Gastroesophageal sphincter (tissue), 3 donors: ENCODE results near the gene RPS21.

Experiments
- POLR2A ChIP-seq, 2 donors: fragments of 450-650 bp; IDR thresholded peaks; one replicate each; pipeline ENCODE4 v1.6.1; 2017; ENCODE audit warnings: antibody characterized with exemption in 2 of 2, mild to moderate bottlenecking in 2 of 2, moderate library complexity in 1 of 2
- TF ChIP-seq, protein P1 (sequence below), 4 experiments: fragments of 200-600 bp in 2 of 4; fragments of 450-650 bp in 2 of 4; sonication (generic) in 1 of 4; IDR thresholded peaks; one replicate each; pipeline ENCODE4 v1.5.1; 2017 to 2019; ENCODE audit warnings: antibody characterized with exemption in 4 of 4, mild to moderate bottlenecking in 2 of 4, moderate library complexity in 2 of 4

DNA sequence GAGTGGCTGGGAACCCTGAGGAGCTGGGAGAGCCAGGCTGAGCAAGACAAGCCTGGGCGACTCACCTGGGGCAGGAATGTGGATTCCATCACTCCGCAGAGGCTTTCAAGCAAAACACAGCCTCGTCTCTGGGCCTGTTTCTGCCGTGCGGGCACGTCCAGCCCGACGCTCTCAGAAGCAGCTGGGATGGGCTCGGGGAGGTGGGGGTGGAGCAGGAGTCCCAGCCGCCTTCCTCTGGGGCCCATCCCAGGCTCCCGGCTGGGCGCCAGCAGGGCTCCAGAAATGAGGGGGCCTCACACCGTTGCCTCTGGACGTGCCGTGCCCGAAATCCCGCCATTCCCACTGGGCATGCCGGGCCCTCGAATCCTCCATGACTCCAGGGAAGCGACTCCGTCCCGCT is 8.7 kb upstream of the RPS21 start:
- TF ChIP-seq, protein P1, sequence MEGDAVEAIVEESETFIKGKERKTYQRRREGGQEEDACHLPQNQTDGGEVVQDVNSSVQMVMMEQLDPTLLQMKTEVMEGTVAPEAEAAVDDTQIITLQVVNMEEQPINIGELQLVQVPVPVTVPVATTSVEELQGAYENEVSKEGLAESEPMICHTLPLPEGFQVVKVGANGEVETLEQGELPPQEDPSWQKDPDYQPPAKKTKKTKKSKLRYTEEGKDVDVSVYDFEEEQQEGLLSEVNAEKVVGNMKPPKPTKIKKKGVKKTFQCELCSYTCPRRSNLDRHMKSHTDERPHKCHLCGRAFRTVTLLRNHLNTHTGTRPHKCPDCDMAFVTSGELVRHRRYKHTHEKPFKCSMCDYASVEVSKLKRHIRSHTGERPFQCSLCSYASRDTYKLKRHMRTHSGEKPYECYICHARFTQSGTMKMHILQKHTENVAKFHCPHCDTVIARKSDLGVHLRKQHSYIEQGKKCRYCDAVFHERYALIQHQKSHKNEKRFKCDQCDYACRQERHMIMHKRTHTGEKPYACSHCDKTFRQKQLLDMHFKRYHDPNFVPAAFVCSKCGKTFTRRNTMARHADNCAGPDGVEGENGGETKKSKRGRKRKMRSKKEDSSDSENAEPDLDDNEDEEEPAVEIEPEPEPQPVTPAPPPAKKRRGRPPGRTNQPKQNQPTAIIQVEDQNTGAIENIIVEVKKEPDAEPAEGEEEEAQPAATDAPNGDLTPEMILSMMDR (IDR thresholded peaks at IDR 0.05), result no peak
- TF ChIP-seq POLR2A (IDR thresholded peaks at IDR 0.05), result no peak
